Activated CD8-positive, alpha-beta memory T cell treated with anti-CD3 and anti-CD28 coated beads, Interleukin-2, amount 50 U/mL, for 4 hours (primary cell): ENCODE results near the gene TUBGCP3.

Experiments
- DNase-seq: peaks from one replicate; pipeline ENCODE4 v3.0.0-alpha.2; 2020

The TUBGCP3 gene

DNA sequence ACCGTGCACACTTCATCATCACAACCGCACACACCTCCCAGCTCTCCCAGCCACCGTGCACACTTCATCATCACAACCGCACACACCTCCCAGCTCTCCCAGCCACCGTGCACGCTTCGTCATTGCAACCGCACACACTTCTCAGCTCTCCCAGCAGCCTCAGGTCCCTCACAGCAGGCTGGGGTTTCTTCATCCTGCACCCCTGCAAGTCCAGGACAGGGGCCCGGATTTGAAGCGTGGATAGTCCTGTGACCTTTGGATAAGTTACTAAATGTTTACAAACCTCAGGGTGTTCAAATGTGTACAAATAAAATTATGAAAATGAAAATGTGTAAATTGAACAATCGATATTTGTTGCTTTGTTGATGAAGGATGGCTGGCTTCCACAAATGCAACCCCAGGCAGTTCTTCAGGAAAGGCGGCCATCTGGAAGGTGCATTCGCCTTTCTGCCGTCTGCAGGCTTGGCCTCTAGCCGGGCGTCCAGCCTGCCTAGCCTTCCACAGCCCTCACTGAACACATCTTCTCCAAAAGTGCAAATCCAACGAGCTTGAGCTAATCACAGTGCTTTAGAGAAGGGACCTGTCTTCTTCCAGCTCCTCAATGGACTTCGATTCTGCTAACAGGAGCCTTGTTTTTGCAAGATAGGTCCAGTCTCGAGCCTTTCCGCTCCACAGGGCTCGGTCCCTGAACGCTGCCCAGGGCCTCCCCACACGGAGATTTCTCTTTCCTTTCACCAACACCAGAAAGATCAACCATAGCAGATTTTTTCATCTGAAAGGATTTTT, 137.6 kb downstream of the TUBGCP3 start:
- no peak for DNase-seq

GRCh38 chr13:112449545-112449930, 138.4 kb downstream of the TUBGCP3 start:
- DNase-seq: no peak

DNA sequence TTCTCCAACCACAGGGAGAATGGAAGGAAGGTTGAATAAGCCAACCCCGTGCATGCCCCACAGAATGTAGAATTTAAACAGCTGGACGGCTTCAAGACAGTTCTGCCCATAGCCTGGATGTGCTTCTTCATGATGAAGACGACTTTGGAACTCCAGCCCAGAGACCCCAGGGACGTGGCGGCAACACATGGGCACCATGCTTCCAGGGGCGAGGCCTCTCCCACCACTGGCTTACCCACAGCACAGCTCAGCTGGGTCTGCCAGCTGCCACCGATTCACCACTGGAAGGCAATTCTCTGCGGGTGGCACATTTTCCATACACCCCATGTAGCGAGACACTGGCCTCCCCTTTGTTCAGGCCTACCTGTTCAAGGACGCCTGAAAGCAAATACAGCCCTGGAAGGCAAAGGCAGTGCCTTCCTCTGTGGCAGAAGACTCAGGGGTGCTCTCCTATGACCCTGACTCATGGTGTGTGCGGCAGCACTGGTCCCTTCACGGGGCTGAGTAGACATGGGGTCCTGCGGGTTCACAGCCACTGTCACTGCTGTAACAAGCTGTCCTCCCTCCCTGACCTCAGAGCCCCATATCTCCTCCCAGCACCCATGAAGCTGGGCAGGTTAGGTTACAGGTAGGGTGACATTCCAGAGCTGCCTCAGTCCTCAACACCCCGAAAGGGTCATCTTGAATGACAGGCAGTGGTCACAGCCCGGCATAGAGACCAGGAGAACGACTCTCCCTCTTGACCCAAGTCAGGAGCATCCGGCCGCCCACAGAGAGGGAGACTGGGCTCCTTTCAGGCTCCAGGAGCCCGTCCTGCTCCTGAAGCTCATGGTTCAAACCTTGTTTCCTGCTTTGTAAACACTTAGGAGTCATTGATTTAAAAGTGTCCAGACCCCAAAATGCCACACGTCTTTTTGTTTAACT, 139.1 kb downstream of the TUBGCP3 start:
- DNase-seq: no peak

DNA sequence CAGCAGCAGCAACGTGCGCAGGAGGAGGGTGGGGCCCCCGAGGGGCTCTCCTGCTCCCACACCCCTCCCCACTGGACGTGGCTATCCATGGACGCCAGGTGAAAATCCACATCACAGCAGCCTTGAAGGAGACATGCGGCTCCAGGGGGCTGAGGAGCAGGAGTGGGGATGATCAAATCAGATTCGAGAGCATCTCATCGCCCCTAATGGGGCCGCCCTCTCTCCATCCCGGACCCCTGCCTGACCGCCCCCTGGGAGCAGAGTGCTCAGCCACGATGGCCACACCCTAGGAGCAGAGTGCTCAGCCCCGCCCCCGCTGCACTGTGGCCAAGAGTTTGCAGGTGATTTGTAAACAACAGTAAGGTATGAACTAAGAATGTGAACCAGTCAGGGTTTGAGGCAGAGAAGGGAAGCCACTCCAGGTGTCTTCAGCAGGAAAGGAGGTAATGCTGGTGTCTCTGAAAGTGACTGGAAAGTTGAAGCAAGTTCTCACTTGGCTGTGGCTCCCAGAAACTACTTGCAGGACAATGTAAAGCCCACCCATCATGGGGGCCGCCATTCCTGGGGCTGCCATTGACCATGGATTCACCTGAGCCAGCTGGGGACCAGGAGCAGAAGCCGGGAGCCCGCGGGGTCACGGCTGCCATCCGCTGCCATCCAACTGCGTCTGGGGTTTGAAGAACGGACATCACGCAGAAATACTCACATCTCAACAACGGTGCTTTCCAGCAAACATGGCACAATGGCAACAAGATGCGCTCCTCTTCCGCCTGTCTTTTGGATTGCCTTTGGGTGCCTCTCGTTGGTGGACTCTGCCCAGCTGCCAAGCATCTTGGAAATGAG, 140.0 kb downstream of the TUBGCP3 start:
- DNase-seq: no peak

- no peak for DNase-seq
Measured at GRCh38 chr13:112447306-112447705, 140.6 kb downstream of the TUBGCP3 start.

DNA sequence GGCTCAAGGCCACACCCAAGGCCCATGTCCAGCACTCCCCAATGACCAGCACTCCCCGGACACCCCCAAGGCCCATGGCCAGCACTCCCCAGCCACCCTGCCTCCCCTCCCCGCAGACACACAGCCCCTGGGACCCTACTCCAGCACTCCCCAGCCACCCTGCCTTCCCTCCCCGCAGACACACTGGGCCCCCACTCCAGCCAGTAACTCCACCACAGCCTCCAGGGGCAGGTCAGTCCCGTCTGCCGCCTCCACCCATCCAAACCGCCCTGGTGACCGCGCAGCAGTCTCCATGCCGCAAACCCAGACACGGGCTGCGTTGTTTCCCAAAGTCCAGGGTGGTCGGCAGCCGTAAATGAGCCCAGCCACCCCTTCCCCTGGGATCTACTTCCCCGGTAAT, 141.1 kb downstream of the TUBGCP3 start:
- no peak for DNase-seq

DNA sequence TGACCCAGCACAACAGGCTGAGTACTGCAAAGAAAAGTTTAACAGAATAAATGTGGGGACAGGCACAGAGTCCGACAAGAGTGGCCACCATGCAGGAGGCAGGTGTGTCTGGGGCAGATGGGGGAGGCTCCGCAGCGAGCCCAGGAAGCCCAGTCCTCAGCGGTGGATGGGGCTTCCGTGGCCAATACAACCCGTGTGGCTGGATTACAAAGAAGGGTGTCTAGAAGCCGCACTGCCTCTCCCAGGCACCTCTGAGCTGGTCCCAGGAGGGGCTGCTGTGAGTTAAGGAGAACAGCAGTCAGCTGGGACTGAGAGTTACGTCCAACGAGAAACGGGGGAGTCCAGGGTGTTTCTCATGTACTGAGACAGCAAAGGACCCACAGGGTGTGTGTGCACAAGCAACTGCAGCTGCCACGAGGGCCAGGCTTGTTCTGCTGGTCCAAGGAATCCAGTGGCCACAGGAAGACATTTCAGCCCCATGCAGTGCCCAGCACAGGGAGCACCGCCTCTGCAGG, 141.5 kb downstream of the TUBGCP3 start:
- DNase-seq: no peak

DNA sequence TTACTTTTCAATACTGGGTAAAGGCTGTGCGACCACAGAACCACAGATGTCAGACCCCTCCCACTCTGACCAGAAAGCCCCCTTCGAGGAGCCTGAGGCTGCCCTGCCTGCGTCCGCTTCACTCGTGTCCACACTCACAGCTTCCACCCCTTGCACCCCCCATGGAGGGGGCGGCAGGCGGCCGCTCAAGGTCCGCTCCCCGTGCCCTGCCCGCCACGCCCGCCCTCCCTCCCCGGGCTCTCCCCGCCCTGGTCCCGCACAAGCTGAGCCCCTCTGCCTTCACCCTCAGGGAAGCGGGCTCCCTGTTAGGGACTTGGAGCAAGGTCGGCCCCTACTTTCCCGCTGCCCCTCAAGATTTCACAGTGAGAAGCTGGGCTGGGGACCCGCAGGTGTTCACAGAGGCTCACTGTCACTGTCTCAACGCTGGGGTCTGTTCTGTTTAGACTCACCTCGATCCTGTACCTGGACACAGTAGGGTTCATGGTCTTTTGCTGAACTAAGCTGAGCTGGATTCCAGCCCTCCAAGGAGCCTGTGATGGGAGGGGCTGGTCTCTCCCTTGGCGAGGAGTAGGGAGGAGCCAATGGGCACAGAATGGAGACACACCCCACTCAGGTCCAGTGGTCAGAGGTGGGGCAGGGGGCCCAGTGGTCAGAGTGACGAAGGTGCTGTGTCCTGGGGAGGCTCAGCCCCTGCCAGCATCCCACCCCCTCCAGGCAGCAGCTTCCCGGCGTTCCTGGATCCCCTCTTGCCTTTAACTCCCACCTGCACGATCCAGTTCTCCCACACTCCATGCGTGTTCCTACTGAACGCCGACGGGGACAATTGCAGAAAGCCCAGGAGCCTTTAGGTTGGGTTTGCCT, 142.3 kb downstream of the TUBGCP3 start:
- DNase-seq: no peak

DNA sequence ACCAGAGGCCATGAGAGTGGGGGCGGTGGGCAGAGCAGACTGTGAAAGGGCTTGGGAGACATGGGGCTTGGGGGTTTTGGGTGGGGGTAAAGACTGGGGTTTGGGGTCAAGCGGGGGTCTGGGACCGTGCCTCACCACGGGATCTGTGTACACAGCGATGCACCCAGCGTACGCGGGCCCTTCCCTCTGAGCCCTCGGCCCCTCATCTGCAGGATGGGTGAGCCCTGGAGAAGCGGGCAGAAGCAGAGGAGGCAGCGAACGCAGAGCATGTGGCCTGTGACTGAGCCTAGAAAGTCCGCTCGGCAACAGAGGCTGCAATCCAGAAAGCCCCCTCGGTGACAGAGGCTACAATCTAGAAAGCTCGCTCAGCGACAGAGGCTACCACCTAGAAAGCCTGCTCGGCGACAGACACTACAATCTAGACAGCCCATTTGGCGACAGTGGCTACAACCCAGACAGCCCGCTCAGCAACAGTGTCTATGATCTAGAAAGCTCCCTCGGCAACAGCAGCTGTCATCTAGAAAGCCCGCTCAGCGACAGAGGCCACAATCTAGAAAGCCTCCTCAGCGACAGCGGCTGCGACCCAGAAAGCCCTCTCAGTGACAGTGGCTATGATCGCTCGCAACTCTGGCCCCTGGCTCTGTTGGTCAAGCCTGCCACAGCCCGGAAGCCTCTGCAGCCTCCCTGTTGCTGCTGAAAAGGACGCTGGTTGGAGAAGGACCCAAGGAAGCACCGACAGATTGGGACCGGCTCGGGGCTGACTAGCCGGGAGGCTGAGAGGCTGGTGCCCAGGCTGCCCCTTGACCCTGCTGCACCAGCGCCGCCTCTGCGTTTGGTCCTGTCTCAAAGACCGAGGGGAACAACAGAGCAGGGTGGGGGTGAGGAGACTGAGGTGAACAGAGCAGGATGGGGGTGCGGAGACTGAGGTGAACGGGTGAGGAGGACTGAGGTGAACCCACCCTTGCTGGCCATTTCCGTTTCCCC, 143.2 kb downstream of the TUBGCP3 start:
- DNase-seq: no peak

DNA sequence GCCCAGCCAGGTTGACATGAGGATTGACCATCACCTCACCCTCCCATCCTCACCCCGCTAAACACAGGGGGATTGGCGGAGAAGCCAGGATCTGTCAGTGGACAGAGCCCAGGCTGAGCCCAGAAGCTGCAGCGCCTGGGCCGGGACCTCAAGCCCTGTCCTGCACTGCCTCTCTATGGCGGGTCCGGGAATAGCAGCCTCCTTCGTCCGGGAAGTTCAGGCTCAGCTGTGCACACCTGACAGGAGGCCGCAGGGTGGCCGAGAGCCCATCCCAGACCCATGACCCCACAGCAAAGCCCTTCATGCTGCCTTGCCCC, 144.0 kb downstream of the TUBGCP3 start:
- no peak for DNase-seq

DNA sequence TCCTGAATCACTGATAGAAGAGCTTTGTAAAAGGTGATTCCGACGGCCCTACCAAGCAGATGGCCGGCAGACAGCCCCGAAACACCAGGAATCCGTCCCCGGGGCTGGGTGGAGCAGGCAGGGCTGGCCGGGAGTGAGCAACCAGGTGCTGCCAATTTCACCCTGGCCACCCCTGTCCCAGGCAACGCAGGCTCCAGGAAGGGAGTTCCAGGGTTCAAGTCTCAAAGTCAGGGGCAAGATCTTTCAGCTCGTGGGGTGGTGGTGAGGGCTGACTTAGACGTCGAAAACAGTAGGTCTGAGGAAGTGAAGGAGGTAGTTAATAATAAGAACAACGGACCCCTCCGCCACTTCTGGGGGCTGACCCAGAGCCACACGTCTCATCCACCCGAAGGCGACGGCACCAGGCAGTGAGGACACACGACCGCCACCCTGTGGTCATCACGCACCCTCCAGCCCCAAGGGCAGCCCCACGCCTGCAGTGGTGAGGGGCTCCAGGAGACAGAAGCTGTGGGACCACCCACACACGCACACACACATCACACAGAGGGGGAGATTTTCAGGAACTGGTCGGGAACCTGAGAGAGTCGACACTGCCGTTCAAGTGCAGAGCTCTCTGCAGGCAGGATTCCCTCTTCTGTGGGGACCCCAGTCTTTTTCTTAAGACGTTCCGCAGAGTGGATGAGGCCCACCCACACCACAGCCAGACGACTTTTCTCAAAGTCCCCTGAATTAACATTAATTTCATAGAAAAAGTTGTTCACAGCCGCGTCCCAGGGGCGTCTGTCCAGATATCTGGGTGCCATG, 144.6 kb downstream of the TUBGCP3 start:
- DNase-seq: no peak

GRCh38 chr13:112442483-112443090, 145.4 kb downstream of the TUBGCP3 start:
- no peak for DNase-seq

DNA sequence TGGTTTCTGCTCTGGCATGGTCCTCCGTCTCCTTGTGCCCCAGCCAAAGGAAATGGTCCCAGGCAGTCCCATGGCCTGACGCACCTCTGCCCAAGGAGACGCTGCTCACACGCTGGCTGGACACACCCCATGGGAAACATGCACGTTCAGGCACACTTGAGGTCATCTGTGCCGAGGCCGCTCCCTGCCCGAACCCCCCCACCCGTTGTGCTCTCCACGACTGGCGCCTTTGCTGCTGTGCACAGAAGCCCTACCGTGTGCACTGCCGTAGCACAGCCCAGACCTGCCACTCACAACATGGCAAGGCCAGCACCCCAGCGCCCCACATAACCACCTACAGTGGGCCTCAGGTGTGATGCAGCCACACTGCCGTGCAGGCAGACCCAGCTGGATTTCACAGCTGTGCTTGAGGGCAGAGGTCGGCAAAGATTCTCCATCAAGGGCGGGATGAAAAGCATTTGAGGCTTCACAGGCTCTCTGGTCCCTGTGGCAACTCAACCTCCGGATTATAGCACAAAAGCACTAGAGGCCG, 146.1 kb downstream of the TUBGCP3 start:
- no peak for DNase-seq

GRCh38 chr13:112441226-112441625, 146.7 kb downstream of the TUBGCP3 start:
- DNase-seq: no peak

GRCh38 chr13:112438515-112438914, 149.4 kb downstream of the TUBGCP3 start:
- no peak for DNase-seq

DNA sequence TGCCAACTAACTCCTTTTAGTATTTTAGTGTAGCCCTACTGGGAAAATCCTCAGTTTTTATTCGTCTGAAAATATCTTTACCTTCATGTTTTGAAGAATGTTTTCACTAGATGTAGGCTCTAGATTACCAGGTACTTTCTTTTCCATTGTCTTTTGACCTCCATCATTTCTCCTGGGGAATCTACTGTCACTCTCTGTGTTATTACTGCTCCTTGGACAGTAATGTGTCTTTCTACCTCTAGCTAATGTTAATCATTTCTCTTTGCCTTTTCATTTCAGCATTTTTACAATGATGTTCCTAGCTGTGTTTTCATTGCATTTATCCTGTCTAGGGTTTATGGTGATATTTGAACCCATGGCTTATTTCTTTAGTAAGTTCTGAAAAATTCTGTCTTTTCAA, 149.9 kb downstream of the TUBGCP3 start:
- no peak for DNase-seq

DNA sequence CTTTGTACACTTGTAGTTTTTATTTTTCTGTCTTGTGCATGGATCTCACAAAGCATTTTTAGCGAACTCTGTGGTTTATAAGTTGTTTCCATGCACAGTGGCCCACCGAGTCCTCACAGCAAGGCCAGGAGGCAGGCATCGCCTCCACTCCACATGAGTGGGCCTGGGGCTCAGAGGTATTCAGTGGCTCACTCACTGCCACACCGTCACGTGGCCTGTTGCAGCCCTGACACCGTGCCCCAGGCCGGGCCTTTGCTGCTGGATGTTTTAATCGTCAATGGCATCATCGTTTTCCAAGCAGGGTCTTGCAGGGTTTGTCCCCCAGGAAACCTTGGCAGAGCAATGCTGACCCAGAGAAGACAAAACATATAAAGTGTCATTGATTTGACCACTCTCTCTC, 152.0 kb downstream of the TUBGCP3 start:
- no peak for DNase-seq
